G401 (cell line): ENCODE data around the gene ZNF574. TPM values are rescaled to one million over a fixed set of nuclear protein-coding genes. Genes with fewer than 3 reads are reported as not detected.
A peak's percentile ranks its signal among the peaks of the same experiment; 100 is the strongest.

Experiments used
- DNase-seq: peaks from one replicate; pipeline ENCODE4 v3.0.0-alpha.2; 2015; ENCODE audit warnings: low spot score
- in situ Hi-C: cut with HindIII; loops from 2 replicates; pipeline ENCODE4 v1.10.0; 2016; ENCODE audit warnings: low sequenced_read_pairs, mixed read lengths
- total RNA-seq: library from RNA; depleted of rRNA; stranded (reverse); fragments of >200 nt; shearing (Covaris generic); gene quantifications from 2 replicates; pipeline ENCODE4 v1.2.3, GENCODE V29; 2014

The ZNF574 gene
- total RNA-seq, 1 experiment from 2014 or later, result 22.4 TPM

DNA sequence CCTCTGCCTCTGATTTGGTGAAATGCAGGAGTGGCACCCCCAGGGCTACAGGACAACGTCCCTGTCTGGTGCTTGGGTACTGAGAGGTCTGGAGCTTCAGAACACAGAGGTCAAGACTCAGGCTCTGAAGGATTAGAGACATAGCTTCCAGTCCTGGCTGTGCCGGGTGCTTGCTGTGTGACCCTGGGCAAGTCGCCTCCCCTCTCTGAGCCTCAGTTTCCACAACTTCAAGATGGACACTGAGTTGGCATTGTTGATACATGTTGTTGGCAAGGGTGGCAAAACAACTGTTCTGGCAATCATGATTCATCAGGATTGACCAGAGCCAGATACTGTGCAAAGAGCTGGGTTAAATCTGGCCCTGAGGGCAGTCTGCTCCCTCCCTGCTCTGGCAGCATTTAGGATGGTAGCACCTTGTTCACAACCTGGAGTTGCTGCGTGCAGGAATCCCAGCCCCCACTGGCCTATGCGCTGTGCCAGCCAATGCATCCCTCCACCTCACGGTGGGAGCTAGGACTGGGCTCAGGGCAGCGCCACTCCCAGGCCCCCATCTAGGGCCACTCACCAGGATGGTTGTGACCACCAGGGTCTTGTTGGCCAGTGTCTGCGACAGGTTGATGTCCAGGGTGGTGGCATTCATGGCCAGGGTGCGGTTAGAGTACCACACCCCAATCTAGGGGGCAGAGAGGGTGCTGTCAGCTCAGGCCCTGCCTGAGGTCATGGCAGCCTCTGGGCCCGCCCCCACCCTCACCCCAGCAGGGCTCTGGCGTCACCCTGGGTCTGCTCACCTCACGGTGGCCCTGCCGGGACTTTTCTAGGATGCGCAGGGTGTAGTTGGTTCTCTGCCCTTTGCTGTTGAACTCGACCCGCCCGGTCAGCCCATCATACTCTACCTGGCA lies 22.7 kb upstream of the ZNF574 start:
- in situ Hi-C loops, result no loop called here
- no peak for DNase-seq

DNA sequence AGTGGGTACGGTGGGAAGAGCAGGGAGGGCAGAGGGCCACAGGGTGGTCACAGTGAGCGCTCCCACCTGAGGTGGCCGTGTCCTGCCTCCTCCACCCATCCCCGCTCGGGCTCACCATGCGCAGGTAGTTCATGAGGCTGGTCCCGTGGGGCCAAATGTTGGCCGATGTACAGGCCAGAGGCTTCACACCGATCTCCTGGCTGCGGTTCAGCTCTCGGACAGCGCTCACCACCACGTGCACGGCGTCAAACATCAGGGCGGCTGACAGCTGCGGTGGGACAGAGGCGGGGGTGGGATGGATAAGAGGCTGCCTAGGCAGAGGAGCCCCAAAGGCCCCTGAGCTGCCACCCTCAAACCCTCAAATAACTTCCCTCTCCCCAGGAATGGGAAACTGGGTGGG lies 21.8 kb upstream of the ZNF574 start:
- in situ Hi-C loops, result no loop called here

DNA sequence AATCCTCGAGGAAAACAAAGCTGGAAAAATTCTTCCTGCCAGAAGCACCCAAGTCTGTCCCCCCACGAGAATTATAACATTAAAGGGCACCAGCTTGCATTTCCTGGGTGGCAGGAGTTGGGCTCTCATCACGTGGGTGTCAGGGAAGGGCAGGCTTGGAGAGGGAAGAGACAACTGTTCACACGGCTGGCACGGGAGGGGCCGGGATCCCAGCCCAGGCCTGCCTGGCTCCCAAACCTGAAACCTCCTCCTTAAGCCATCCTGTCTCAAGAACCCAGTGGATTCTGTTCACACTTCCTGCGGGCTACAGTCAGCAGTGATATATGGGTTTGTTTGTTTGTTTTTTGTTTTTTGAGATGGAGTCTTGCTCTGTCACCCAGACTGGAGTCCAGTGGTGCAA lies 18.1 kb upstream of the ZNF574 start:
- peak; percentile 72 for DNase-seq
- in situ Hi-C loops, result no loop called here

More for the DNA sequence above, 21.8 kb upstream of the ZNF574 start:
- DNase-seq, result no peak

DNA sequence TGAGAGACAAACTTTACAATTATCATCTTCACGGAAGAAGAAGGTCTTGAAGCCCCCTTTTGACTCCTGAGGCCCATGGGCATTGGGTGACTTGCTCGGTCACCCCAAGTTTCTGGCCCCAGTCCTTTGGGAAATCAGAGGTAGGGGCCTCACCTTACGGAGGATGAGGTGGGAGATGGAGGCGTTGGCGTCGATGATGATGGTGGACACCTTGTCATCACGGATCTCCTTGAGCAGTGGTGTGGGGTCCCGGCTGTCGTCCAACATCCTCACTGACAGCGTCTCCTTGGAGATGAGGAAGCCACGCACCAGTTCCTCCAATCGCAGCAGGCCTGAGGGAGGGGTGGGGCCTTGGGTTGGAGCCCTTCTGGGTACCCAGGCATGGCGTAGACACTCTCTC lies 16.8 kb upstream of the ZNF574 start:
- in situ Hi-C loops, result no loop called here
- DNase-seq, result no peak

DNA sequence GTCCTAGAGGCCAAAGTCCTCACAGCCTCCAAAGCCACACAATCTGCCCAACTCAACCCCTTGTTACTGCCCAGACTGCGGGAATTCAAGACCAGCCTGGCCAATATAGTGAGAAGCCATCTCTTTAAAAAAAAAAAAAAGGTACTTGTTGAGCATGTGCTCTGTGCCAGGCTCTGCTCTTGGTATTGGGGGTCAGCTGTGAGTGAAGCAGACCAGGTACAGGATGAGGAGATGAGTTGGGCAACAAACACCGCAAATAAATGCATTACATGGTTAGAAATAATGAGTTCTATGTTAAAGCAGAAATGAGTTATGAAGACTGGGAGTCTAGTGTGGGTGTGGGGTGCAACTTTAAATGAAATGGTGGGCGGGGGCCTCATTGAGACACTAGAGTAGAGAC lies 15.8 kb upstream of the ZNF574 start:
- in situ Hi-C loops, result no loop called here

DNA sequence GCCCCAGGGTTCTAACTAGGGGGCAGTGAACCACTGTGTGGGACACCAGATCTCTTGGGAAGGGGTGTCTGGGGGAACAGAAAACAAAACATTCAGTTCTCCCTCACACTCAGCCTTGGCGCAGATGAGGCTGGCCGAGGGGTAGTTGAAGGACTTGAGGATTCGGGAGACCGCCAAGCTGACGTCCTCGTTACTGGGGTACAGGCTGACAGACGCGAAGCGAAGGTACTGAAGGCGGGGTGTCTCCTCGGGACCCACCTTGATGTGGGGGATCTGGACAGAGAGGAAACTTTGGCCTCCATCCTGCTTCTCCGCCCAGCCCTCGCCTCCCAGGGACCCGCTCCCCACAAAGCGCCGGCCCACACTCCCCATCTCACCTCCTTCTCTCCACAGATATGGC lies 13.6 kb upstream of the ZNF574 start:
- in situ Hi-C loops, result no loop called here

More for the DNA sequence above, 15.8 kb upstream of the ZNF574 start:
- DNase-seq, result no peak

DNA sequence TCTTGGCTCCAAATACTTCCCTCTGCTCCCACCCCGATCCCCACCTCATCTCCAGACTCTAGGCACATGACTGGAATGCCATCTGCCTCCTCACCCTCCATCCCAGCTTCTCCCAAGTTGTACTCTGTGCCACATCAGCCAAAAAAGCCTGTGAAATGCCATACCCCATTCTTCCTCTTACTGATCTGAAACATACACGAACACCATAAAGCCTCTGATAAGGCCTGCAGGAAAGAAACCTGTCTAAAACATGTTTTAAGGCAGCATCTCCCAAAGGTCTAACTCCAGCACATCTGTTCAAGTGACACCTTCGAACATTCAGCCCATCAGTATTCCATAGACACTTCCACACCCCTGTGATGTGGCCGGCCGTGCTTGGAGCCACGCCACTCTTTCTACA lies 11.5 kb upstream of the ZNF574 start:
- DNase-seq, result no peak
- in situ Hi-C loops, result no loop called here

More for the DNA sequence above, 13.6 kb upstream of the ZNF574 start:
- no peak for DNase-seq

DNA sequence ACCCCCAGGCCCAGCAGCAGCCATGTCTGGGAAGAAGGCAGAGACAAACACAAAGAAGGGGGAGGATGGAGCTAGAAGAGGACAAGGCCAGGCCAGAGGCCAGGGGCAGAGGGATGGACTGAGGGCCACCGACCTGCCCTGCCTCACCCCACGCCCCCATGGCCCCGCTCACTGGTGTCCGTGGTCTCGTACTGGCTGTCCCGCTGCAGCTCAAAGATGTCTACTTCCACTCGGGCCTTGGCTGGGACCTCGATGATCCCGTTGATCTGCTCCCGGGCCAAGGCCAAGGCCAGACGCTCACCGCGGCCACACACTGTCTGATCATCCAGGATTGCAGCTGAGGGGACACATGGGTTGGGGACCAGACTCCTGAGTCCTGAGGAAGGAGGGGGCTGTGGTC lies 10.9 kb upstream of the ZNF574 start:
- no peak for DNase-seq
- in situ Hi-C loops, result no loop called here

DNA sequence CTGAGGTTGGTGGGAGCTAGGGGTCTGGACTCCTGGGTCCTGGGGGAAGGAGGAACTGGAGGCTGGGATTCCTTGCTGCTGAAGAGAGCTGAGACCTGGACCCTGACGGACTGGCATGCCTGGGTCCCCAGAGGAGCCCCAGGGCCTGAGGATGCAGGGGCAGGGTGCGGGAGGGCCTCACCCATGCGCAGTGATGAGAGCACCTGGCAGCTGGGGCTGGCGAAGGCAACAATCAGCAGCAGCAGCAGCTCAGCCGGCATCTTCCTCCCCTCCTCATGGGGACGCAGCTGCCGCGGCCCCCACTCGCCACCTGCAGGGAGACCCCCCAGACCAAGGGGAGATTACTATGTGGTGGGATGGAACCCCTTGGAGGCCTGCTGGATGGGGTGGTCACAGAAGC lies 10.5 kb upstream of the ZNF574 start:
- in situ Hi-C loops, result no loop called here
- no peak for DNase-seq

DNA sequence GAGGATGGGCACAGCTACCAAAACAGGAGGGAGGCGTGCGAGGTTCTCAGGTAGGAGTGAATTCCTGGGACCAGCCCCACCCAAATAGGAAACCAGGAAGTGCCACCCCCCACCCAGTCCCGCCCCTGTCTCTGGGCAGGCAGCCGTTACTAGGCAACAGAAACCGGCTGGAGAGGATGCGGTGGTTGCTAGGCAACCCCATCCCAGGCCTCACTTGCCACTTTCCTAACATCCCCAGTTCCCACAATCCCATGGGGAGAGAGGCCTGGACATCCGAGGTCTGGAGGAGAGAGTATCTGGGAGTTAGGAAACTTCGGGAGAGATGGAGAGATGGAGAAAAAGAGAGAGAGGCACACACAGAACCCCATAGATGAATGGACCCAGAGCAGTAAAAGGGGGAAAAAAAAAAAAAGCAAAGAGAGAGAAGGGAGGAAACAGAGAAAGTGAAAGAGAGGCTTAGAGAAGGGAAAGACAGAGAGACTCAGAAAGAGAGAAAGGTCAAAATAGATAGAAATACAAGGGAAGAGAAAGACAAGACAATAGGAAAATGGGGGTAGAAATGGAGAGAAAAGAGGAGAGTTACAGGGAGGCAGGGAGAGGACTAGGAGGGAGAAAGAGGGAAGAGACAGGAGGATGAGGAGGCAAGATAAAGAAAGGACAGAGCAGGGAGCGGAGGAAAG lies 9.8 kb upstream of the ZNF574 start:
- in situ Hi-C loops, result no loop called here
- peak; percentile 74 for DNase-seq

DNA sequence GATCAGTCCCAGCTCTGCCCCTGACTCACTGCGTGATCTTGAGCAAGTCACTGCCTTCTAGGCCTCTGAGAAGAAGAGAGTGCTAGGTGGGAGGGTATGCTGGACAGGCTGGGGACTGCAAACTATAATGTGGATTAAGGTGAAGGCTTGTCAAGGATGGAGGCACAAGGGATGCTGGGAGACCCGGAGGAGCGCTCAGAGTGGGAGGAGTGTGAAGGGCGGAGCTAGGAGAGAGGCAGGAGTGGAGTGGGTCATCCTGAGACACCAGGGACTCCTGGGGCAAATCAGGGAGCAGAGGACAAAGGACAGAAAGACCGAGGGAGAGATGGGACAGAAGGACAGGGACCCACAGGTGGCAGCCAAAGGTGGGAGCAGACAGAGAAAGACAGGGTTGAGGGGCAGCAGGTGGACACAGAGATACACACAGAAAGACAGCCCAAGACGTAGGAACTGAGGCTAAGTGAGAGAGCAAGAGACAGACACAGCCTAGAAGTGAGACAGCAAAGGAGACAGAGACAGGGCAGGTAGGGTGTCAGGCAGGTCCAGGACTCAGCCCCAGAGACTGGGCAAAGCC lies 8.6 kb upstream of the ZNF574 start:
- peak; percentile 64 for DNase-seq
- in situ Hi-C loops, result no loop called here

DNA sequence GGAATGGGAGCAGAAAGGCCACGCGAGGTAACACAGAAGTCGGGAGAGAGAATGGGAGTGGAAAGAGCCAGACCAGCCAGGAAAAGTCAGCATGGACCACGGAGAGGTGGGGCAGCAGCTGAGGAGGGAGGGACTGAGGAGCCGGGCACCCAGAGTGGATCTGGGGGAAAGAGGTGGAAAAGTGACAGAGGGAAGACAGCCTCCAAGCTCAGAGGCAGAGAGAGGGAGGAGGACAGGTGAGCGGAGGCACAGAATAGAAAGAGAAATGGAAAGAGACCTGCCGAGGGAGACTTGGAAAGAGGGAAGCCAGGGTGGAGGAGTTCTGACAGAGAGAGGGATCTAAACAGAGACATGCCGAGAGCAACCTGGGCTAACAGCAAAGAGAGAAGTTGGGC lies 7.6 kb upstream of the ZNF574 start:
- DNase-seq, result peak; percentile 50
- in situ Hi-C loops, result no loop called here

DNA sequence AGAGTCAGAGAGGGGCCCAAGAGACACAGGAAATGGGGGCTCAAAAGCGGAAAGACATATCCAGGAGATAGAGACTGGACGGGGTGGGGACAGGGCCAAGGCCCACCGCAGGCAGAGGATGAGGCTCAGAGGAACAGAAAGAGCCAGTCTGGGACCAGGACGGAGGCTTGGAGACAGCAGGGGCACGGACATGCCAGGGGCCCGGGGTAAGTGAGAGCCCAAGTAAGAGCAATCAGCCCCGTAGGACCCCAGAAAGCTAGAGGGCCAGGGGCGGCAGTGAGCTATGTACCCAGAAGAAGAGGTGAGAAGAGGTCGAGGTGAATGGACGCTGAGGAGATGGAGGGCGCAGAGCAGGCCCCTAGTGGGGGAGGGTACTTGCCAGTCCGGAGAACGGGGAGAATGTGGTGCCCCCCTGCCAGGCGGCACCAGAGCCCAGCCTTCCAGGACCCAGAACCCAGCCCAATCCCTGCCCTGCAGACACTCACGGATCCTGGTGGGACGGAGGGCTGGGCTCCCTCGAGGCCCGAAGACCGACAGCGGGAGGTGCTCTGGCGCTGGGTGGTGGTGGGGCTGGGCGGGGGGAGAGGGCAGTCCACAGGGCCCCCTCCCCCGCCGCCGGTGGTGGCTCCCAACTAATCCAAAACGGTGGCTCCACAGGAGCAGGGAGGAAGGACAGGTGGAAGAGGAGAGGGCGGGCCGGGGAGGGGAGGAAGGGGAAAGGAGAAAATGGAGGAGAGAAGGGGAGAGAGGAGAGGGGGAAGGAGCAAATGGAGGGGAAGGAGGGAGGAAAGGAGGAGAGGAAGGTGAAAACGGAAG lies 7.0 kb upstream of the ZNF574 start:
- peak; percentile 28 for DNase-seq
- in situ Hi-C loops, result no loop called here

DNA sequence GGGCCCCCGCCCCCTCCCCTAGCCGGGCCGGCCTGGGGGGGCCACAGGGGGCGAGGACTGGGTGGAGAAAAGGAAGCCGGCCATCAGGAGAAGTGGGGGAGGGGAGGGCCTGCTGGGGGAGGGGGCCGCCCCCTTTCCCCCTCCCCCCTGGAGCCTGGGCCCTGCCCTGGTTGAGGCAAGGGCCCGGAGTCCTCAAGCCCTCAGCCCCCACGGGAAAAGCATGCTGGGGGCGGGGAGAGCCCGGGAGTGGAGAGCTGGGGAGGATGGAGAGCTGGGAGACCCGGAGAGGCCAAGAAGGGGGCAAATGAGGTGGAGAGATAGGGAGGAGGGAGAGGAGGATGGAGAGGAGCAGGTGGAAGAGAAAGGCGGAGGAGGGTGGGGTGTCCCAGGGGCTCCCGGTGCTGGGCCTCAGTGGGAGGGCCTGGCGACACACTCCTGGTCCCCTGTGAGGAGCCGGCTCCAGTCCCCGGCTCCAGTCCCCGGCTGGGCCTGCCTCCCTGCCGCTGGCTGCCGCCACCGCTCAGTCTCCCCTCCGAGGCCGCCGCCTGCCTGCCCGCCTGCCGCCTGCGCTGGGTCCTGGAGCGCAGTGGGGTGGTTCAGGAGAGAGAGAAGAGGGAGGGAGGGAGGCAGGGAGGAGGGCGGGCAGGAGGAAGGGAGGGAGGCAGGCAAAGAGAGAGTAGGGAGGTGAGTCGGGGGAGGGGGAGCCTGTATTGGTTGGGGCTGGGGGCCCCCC lies 6.2 kb upstream of the ZNF574 start, which contains the start of gene GRIK5:
TSS of gene GRIK5 (minus strand) at position 588 of the 733 bp plus-strand sequence. CDS start 4,436 bp downstream, outside the sequence.
- in situ Hi-C loops, result no loop called here
- DNase-seq, result peak; percentile 67

DNA sequence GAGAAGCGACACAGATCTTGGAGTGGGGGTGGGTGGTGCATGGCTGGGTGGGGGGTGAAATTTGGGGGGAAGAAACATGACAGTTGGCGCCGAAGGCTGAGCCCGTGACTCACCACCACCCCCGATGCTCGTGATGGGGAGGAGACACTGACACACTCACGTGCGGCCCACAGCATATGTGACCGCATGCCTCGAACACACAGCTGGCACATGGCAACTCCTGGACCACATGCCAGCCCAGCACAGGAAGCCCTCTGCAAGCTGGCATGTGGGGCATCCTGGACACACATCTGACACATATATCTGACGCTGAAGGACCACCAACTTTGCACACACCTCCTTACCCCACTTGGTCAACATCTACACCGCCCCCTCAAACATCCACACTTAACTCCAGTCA lies 4.7 kb upstream of the ZNF574 start:
- DNase-seq, result no peak
- in situ Hi-C loops, result no loop called here

DNA sequence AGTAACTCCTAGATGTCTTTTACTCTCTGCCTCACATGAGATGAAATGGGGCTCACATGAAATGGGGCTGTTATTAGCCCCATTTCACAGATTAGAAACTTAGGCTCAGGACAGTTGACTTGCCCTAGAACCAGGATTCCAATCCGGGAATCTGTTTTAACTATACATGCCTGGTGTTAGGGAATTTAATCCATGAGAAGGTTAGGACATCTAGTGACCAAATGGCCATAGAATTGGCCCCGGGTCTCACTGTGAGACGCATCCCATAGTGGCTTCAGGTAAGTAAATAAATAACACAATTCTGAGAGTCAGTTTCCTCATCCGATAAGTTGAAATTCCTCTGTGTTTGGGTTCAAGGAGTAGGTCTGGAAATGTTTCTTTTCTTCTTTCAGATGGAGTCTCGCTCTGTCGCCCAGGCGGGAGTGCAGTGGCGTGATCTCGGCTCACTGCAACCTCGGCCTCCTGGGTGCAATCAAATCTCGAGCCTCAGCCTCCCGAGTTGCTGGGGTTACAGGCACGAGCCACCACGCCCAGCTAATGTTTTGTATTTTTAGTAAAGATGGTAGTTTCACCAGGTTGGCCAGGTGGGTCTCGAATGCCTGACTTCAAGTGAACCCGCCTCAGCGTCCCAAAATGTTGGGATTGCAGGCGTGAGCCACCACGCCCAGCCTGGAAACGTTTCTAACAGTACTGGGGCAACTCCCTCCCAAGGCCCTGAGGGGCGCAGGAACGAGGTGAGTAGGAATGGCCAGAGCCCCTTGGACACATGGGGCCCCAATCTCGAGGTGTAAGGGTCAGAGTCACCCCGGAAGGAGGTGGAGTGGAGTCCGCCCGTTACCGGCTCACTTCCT lies 1.2 kb upstream of the ZNF574 start:
- no peak for DNase-seq
- in situ Hi-C loops, result no loop called here

DNA sequence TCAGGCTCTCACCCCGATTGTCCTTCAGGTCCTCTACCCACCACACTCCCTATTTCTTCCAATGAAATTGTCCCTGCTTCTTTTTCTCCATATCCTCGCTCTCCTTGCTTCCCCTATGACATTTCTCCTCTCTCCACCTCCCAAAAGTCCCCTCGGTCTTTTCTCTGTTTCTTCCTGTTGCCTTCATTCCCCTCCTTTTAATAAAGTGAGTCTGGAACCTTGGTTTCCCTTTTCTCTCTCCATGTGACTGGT lies 676 bp upstream of the ZNF574 start:
- no peak for DNase-seq
- in situ Hi-C loops, result no loop called here

DNA sequence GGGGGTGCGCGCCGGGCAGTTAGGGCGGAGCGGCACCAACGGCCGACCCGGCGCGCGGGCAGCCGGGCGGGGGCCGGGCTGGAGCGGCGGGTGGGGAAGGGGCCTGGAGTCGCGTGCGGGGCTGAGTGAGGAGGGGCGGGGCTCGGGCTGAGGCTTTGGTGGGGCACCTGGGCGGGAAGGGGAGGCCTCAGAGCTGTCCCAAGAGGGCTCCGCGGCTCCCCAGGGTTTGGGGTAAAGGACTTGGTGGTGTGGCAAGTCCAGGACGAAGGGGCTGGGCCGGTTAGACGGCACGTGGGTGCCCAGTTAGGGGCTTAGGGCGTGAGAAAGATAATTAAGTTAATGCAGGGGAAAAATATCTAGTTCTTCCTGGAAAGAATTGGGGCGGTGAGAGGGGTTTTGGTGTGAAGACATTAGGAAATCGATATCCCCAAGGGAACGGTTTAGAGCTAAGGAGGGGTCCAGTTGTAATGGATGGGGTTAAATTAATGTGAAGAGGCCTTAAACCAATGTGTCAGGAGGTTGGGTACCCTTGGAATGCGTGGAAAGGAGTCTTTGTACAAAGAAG lies 496 bp downstream of the ZNF574 start:
- DNase-seq, result no peak
- in situ Hi-C loops, result no loop called here
